ENCODE results near the gene RNF214.

DNA sequence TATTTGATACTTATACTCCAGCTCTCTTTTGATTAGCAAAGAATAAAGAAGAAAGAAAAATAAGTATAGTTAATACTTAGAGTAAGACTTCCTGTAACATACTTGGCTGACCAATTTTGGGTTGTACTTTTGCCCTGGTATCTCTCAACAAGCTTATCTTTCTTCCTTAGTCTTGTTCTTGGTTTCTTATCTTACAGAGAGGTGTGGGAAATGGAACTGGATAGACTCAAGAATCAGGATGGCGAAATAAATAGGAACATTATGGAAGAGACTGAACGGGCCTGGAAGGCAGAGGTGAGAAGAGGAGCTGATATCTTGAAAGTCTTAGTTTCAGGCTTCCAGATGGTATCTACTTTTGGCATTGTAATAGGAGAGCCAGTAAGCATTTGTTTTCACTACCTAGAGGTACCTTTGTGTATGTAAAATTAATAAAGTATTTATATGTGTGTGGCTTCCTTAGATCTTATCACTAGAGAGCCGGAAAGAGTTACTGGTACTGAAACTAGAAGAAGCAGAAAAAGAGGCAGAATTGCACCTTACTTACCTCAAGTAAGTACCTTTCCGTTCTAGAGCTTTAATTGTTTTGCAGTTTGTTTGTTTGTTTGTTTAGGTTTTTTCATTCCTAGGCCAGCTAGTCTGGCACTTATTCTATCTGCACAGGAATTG, 47.4 kb downstream of the RNF214 start:
- no peak for TF ChIP-seq CTCF (IDR thresholded peaks at IDR 0.05)
- TF ChIP-seq POLR2A (IDR thresholded peaks at IDR 0.05) = no peak
